MM.1S (cell line): ENCODE measurements around the gene FANCM.

Experiments
- CTCF ChIP-seq: fragments of 300-600 bp; sonication (generic); IDR thresholded peaks from 2 replicates; pipeline ENCODE4 v1.5.1; 2016; ENCODE audit warnings: antibody characterized with exemption, low read length, mixed read lengths
- EZH2phosphoT487 ChIP-seq: fragments of 300-600 bp; sonication (generic); IDR thresholded peaks from 2 replicates; pipeline ENCODE4 v1.6.1; 2018; ENCODE audit warnings: antibody characterized with exemption, low read length

- TF ChIP-seq CTCF (no peak), EZH2phosphoT487 (no peak)
These were observed 111.7 kb downstream of the FANCM start for GRCh38 chr14:45247427-45247826.
